Stimulated activated CD4-positive, alpha-beta T cell treated with anti-CD3 and anti-CD28 coated beads, Interleukin-4, amount 100 ng/mL, for 4 hours (primary cell): ENCODE measurements around the gene ADGRG3.
"Not testable (repeated sequence)": the region's sequence is repeated elsewhere in the genome, so short reads cannot be mapped to it uniquely, and the experiment has no call there.

ENCODE experiments used
- DNase-seq, 2 experiments: peaks; one replicate each; pipeline ENCODE4 v3.0.0-alpha.2; 2020

Gene ADGRG3

GRCh38 chr16:57663917-57664661 is 4.0 kb upstream of the ADGRG3 start:
- no peak for DNase-seq

DNA sequence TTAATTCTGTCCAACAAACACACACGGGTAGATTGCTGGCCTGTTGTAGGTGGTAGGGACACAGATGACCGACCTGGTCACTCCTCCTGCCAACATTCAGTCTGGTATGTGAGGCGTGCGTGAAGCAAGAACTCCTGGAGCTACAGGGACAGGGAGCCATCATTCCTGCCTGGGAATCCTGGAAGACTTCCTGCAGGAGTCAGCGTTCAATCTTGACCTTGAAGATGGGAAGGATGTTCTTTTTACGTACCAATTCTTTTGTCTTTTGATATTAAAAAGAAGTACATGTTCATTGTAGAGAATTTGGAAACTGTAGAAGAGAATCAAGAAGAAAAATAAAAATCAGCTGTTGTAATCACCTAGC is 3.5 kb upstream of the ADGRG3 start:
- DNase-seq: no peak

DNA sequence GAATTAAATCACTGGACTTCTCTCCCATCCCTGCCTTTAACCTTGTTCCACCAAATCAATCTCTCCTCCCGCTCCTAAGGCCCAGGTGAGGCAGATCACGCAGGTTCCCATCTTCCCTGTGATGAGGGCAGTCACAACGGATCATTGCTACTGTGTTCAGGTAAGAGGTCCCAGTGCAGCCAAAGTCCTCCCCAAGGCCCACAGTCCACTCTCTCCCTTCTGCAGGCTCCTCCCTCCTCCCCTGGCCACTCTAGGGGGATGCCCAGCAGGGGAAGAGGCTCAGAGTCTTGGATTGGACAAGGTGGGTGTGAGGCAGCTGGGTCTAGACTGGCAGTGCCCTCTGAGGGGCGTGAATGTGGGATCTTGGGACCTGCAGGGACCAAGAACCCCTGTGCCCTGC is 2.6 kb upstream of the ADGRG3 start:
- no peak for DNase-seq

- no peak for DNase-seq
These were observed 1.6 kb upstream of the ADGRG3 start for GRCh38 chr16:57666353-57667047.

DNA sequence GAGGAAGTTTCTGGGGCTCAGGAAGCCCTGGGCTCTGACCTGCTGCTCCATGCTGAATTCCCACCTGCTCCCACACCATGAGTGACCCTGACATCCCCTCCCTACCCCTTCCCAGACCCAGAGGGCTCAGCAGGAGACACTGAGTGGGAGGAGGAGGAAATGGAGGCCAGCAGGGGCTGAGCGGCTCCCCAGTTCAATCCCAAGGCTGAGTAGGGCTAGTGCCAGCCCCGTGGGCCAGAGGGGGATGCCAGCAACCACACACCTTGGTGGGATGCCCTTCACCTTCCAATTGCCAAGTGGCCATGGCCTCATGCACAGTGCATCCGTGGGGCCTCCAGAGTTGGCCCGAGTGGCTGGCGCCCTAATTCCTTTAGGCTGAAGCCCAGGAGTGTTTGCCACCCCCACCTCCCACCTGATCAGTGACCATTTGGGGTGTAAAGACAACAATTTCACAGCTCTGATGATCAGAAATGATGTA is 1.0 kb upstream of the ADGRG3 start:
- no peak for DNase-seq

DNA sequence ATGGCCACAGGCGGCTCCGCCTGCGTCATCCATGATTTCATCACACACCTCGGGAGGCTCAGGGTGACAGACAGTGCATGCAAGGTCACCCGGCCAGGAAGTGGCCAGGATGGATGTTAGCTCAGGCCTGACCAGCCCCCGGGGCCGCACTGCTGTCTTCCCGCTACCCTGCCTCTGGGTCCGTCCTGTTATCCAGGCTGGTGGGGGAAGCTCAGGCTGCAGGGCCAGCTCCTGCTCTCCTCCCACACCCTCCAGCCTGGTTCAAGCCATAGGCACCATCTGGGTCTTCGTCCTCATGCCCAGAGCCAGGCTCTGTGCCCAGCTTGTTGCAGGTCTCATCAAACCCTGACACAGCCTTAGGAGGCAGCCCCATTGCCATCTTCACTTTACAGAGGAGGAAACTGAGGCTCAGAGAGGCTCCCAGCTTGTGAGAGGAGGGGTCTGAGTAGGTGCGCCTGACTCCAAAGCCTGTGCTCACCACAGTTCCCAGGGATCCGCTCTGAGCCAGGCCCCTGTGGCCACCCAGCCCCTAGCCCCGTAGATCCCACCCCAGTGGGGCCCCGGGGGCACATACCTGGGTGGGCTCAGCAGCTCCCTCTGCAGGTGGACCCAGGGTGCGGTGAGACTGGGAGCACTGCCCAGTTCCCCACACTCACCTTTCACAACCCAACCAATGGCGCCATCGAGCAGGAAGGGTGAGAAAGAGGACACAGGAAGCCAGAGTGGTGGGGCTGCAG is 412 bp upstream of the ADGRG3 start:
- no peak for DNase-seq

GRCh38 chr16:57668630-57669475 is 747 bp downstream of the ADGRG3 start:
- no peak for DNase-seq

DNA sequence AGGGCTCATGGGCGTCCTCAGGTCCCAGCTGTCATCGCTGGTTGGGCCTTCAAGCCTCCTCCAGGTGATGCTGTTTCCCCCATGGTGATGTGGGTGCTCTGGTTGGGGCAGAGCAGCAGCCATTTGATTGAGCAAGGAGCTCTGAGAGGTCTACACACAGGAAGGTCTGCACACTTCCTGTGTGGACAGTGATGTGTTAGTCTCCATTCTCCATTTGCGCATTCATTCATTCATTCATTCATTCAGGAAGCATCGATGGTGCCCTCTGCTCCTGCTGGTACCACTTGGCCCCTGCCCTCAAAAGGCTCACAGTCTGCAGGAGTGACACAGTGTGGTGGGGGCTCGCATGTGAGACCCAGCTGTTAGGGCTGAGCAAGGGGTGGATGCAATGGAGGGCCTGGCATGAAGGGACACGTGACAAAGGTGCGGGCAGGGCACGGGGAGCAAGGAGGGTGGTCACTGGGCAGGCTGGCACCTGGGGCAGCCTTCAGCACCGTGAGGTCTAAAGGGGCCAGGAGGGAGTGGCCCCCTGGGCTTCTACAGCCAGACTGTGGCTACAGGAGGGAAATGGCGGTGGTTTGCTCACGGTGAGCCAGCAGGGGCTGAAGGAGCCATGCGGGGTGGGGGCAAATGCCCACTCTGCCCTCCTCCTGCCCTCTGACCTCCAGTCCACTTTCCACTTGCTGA is 1.5 kb downstream of the ADGRG3 start:
- no peak for DNase-seq

DNA sequence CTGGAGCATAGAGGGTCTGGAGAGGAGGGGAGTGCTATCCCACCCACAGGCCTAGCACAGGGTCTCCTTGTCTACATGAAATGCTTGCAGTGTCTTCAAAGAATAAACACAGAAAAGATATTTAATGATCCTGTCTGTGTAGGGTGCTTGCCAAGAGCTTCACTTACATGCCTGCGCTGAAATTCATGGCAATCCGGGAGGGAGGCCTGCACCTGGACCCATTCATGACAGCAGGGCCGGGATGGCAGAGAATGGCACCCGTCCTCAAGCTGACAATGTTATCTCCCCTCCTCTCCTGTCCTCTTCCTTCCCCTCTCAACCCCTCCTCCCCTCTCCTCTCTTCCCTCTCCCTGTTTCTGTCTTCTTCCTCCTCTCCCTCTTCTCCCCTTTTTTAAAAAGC is 2.1 kb downstream of the ADGRG3 start:
- DNase-seq: no peak

GRCh38 chr16:57671451-57671850 is 3.3 kb downstream of the ADGRG3 start:
- not testable (repeated sequence) for DNase-seq

DNA sequence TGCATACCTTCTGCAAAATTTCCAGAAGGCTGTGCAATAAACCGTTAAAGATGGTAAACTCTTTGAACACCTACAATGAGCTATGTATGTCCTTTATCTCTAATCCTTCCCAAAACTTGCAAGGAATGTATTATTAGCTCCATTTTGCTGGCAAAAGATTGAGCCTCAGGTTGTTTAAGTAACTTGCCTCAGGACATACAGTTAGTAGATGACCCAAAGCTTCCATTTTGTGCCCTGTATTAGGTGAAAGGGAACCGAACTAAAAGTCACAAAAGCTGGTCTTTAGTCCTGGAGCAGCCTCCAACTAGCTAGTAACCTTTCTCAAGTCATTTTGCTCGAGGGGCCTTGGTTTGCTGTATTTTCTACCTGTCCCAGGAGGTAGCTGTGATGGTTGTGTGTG is 4.3 kb downstream of the ADGRG3 start:
- no peak for DNase-seq

GRCh38 chr16:57672824-57673223 is 4.7 kb downstream of the ADGRG3 start:
- DNase-seq: no peak

DNA sequence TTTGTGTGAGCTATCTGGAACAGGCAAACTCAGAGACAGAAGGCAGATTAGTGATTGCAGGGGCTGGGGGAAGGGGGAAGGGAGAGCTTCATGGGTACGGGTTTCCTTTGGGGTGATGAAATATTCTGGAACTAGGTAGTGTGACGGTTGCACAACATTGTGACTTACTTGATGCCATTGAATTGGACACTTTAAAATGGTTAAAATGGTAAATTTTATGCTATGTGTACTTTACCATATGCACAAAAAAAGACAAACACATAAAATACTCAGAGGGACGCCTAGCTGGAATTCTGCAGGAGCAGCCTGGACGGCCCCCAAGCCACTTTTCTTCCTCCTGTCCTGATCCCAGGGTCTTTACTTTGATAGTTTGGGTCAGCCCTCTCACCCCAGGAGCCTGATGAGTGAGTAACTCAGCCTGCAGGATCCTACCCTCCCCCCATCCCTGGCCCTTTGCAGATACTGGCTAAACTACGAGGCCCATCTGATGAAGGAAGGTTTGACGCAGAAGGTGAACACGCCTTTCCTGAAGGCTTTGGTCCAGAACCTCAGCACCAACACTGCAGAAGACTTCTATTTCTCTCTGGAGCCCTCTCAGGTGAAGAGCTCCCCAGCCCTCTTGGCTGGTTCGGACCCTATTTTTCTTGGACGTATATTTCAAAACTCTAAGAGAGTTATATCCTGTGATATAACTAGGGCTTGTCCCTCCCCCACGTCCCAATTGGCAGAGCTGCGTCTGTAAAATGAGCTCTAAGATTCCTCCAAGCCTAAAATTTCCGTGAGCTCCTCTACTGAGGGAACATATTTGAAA is 7.8 kb downstream of the ADGRG3 start:
- no peak for DNase-seq

- no peak for DNase-seq
These were observed 8.5 kb downstream of the ADGRG3 start for GRCh38 chr16:57676553-57677085.

DNA sequence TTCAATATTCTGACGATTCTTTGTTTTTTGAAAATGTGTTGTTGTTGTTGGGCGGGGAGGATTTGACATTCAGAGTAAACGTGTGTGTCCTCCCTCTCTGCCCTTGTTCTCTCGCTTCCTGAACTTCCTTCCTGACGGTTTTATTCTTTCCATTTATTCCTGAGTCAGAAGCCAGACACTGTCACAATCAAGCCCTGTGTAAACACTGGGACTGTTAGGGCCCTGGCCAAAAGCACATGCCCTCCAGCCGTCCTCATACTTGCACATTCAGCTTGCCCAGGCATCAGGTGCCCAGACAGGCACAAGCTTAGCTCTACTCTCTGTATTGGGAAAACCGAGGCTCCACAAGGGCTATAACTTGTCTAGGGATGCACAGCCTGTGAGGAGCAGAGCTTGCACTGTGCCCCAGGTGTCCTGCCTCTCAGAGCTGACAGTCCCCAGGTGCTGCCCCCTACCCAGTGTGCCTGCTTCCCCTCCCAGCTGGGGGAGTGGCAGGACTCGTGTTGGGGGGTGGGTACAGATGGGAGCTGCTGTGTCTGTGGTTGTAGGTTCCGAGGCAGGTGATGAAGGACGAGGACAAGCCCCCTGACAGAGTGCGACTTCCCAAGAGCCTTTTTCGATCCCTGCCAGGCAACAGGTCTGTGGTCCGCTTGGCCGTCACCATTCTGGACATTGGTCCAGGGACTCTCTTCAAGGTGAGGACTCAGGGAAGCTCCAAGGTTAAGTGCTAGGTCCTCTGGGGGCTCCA is 9.7 kb downstream of the ADGRG3 start:
- no peak for DNase-seq

- DNase-seq: no peak
These were observed 10.9 kb downstream of the ADGRG3 start for GRCh38 chr16:57679016-57679415.

DNA sequence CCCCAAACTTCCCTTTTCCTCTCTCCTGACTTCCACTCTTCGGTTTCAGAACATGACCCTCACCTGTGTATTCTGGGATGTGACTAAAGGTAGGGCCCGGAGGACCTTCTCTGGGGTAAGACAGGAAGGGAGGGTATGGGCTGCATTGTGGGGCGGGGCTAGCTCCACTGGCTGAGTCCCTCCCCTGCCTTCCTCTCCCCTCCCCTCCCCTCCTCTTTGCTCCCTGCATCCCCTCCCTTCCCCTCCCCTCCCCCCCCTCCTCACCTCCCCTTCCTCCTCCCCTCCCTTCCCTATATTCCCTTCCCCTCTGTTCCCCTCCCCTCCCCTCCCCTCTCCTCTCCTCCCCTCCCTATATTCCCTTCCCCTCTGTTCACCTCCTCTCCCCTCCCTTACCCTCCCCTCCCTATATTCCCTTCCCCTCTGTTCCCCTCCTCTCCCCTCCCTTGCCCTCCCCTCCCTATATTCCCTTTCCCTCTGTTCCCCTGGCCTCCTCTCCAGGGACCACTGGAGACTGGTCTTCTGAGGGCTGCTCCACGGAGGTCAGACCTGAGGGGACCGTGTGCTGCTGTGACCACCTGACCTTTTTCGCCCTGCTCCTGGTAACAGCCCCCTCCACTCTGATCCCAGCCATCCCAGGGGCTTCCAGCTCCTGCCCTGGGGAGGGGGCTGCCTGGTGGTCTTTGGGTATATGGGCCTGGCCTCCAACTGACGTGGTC is 11.8 kb downstream of the ADGRG3 start:
- no peak for DNase-seq

GRCh38 chr16:57680842-57681375 is 12.8 kb downstream of the ADGRG3 start:
- DNase-seq: no peak
